OCI-LY7 (cell line): ENCODE measurements around the gene FZD1. TPM values are rescaled to one million over a fixed set of nuclear protein-coding genes. Genes with fewer than 3 reads are reported as not detected.

Experiments
- BruUV-seq: library from RNA; stranded (reverse); fragments of 400-500 nt; replicated peaks from 2 replicates; lab custom pipeline; 2021; lab: Mats Ljungman, UMichigan
- CTCF ChIA-PET: fragments of 300-600 bp; sonication (Branson Sonifier 250); formaldehyde crosslinking; loops from one replicate; lab custom pipeline; 2022; ENCODE audit warnings: antibody characterized with exemption; ENCODE audit not compliant: unreplicated experiment; lab: Charles Lee
- POLR2A ChIA-PET: fragments of 300-600 bp; sonication (Branson Sonifier 250); formaldehyde crosslinking; loops from one replicate; lab custom pipeline; 2022; ENCODE audit warnings: antibody characterized with exemption; lab: Charles Lee
- DNase-seq: peaks from one replicate; pipeline ENCODE4 v3.0.0-alpha.2; 2015; ENCODE audit warnings: low spot score
- H2AFZ ChIP-seq: fragments of 200-600 bp; sonication (generic), shearing (Covaris generic); 2 replicates; pipeline ENCODE4 v1.6.1; 2014; ENCODE audit warnings: mild to moderate bottlenecking, antibody characterized with exemption, low read length, moderate library complexity
- H3K27ac ChIP-seq: fragments of 200-600 bp; sonication (generic); 2 replicates; pipeline ENCODE4 v1.5.1; 2014; ENCODE audit warnings: mixed run types, low read depth, mild to moderate bottlenecking, moderate library complexity, low read length, inconsistent platforms; ENCODE audit not compliant: poor library complexity, severe bottlenecking
- H3K36me3 ChIP-seq: fragments of 200-600 bp; sonication (generic); 2 replicates; pipeline ENCODE4 v1.6.1; 2014; ENCODE audit warnings: mild to moderate bottlenecking, antibody characterized with exemption, low read length, moderate library complexity, mixed read lengths; ENCODE audit not compliant: insufficient read depth
- H3K4me1 ChIP-seq: fragments of 200-600 bp; sonication (generic); 2 replicates; pipeline ENCODE4 v1.5.1; 2014; ENCODE audit warnings: mild to moderate bottlenecking, low read length; ENCODE audit not compliant: insufficient read depth, poor library complexity, severe bottlenecking
- H3K4me2 ChIP-seq: fragments of 200-600 bp; sonication (generic); 2 replicates; pipeline ENCODE4 v1.6.1; 2014; ENCODE audit warnings: mild to moderate bottlenecking, low read length
- H3K4me3 ChIP-seq: fragments of 200-600 bp; sonication (generic); 2 replicates; pipeline ENCODE4 v1.5.1; 2014; ENCODE audit warnings: mild to moderate bottlenecking, low read depth, low read length; ENCODE audit not compliant: poor library complexity, severe bottlenecking
- H3K79me2 ChIP-seq: fragments of 200-600 bp; sonication (generic); 2 replicates; pipeline ENCODE4 v1.6.1; 2016; ENCODE audit warnings: low read depth, mild to moderate bottlenecking, low read length, moderate library complexity, mixed read lengths; ENCODE audit not compliant: insufficient read depth
- H3K9me2 ChIP-seq: fragments of 200-600 bp; sonication (generic); 2 replicates; pipeline ENCODE4 v1.6.1; 2016; ENCODE audit warnings: mild to moderate bottlenecking, low read length, mixed read lengths; ENCODE audit not compliant: insufficient read depth
- H3K9me3 ChIP-seq: fragments of 200-600 bp; sonication (generic); 2 replicates; pipeline ENCODE4 v1.6.1; 2014; ENCODE audit warnings: mild to moderate bottlenecking, mixed run types, low read length, mixed read lengths
- H4K20me1 ChIP-seq: fragments of 200-600 bp; sonication (generic); 2 replicates; pipeline ENCODE4 v1.6.1; 2014; ENCODE audit warnings: mild to moderate bottlenecking, antibody characterized with exemption, low read length, moderate library complexity, mixed read lengths; ENCODE audit not compliant: insufficient read depth
- CTCF ChIP-seq: fragments of 200-600 bp; sonication (generic); conservative IDR thresholded peaks from 2 replicates; pipeline ENCODE4 v1.5.1; 2014; ENCODE audit warnings: mild to moderate bottlenecking, antibody characterized with exemption, low read length, moderate library complexity, mixed read lengths
- EZH2phosphoT487 ChIP-seq: fragments of 200-600 bp; sonication (generic); IDR thresholded peaks from 2 replicates; pipeline ENCODE4 v1.6.1; 2018; ENCODE audit warnings: low read depth, borderline replicate concordance, mild to moderate bottlenecking, mixed run types, antibody characterized with exemption, low read length, moderate library complexity, mixed read lengths
- intact Hi-C: fragments of 100-400 bp; cut with micrococcal nuclease; formaldehyde crosslinking; loops from one replicate; pipeline ENCODE4 v1.10.0; 2022; ENCODE audit not compliant: unreplicated experiment
- total RNA-seq, 2 experiments: library from RNA; depleted of rRNA in 1 of 2; stranded (reverse); fragments of >200 nt in 1 of 2; shearing (Covaris generic) in 1 of 2; gene quantifications; 2 replicates each; pipeline ENCODE4 v1.2.3, GENCODE V29; 2014 to 2022

Gene FZD1
- total RNA-seq, 2 experiments from 2014 or later, result 1.3 to 2.4 TPM

- no peak for DNase-seq
- no peaks in the 10 kb centered on the region for H3K36me3 ChIP-seq
- no peaks in the 10 kb centered on the region for H3K4me1 ChIP-seq
- no peaks in the 10 kb centered on the region for H3K79me2 ChIP-seq
- no TSS peak for BruUV-seq
- TF ChIP-seq EZH2phosphoT487, result no peak
- no peak for TF ChIP-seq CTCF
- no peak overlapping the region for H3K27ac ChIP-seq
- POLR2A ChIA-PET, result interaction anchor here (0.7 kb wide), 1 partner anchor 13 kb away, joined by 3 read pairs; no protein-coding TSS in a partner anchor
- H4K20me1 ChIP-seq, result no peaks in the 10 kb centered on the region
- H2AFZ ChIP-seq, result no peak overlapping the region
- CTCF ChIA-PET, result no interaction called here
- no peak overlapping the region for H3K4me3 ChIP-seq
- H3K9me3 ChIP-seq, result no peaks in the 10 kb centered on the region
- no peaks in the 10 kb centered on the region for H3K9me2 ChIP-seq
- intact Hi-C loops, result no loop called here
- no peak overlapping the region for H3K4me2 ChIP-seq
Measured at GRCh38 chr7:91285696-91286355, 21.6 kb downstream of the FZD1 start.

GRCh38 chr7:91286432-91286831 lies 22.2 kb downstream of the FZD1 start:
- Histone ChIP-seq H3K27ac (no peak overlapping the region), H3K4me1 (no peaks in the 10 kb centered on the region), H3K36me3 (no peaks in the 10 kb centered on the region), H3K9me2 (no peaks in the 10 kb centered on the region), H2AFZ (no peak overlapping the region), H3K9me3 (no peaks in the 10 kb centered on the region), H4K20me1 (no peaks in the 10 kb centered on the region), H3K4me3 (no peak overlapping the region), H3K79me2 (no peaks in the 10 kb centered on the region), H3K4me2 (no peak overlapping the region)
- TF ChIP-seq CTCF, result no peak
- TF ChIP-seq EZH2phosphoT487, result no peak
- no TSS peak for BruUV-seq
- intact Hi-C loops, result no loop called here
- ChIA-PET CTCF (no interaction called here), POLR2A (no interaction called here)
- DNase-seq, result no peak

GRCh38 chr7:91287371-91288084 lies 23.3 kb downstream of the FZD1 start:
- Histone ChIP-seq H4K20me1 (no peaks in the 10 kb centered on the region), H3K27ac (no peak overlapping the region), H3K4me2 (no peak overlapping the region), H3K9me3 (no peaks in the 10 kb centered on the region), H2AFZ (no peak overlapping the region), H3K4me1 (no peaks in the 10 kb centered on the region), H3K4me3 (no peak overlapping the region), H3K36me3 (no peaks in the 10 kb centered on the region), H3K9me2 (no peaks in the 10 kb centered on the region), H3K79me2 (no peaks in the 10 kb centered on the region)
- BruUV-seq, result no TSS peak
- intact Hi-C loops, result no loop called here
- no peak for DNase-seq
- TF ChIP-seq CTCF (no peak), EZH2phosphoT487 (no peak)
- ChIA-PET POLR2A (interaction anchor here (0.8 to 1.7 kb wide), 2 partner anchors 8 to 21 kb away, joined by 3 to 4 read pairs; no protein-coding TSS in a partner anchor), CTCF (no interaction called here)
